Neuronal stem cell (in vitro differentiated cells): Measurements from ENCODE around the gene BTBD2.

Experiments
- DNase-seq: peaks from one replicate; pipeline ENCODE4 v3.0.0-alpha.2; 2013; ENCODE audit warnings: low spot score
- H2AFZ ChIP-seq: one replicate; pipeline ENCODE4 v1.6.1; 2013; ENCODE audit warnings: mild to moderate bottlenecking, low read length, inconsistent platforms
- H2AK5ac ChIP-seq: 2 replicates; pipeline ENCODE4 v1.6.1; 2013; ENCODE audit warnings: low read depth, mild to moderate bottlenecking, inconsistent platforms, low read length, moderate library complexity, mixed read lengths
- H2BK120ac ChIP-seq: 2 replicates; pipeline ENCODE4 v1.6.1; 2013; ENCODE audit warnings: low read depth, mild to moderate bottlenecking, inconsistent platforms, low read length, moderate library complexity, mixed read lengths
- H2BK12ac ChIP-seq: one replicate; pipeline ENCODE4 v1.6.1; 2013; ENCODE audit warnings: low read length, inconsistent platforms
- H2BK15ac ChIP-seq: 2 replicates; pipeline ENCODE4 v1.6.1; 2013; ENCODE audit warnings: mild to moderate bottlenecking, low read length, inconsistent platforms, mixed read lengths
- H2BK5ac ChIP-seq: one replicate; pipeline ENCODE4 v1.6.1; 2013; ENCODE audit warnings: inconsistent platforms, mild to moderate bottlenecking, low read length, moderate library complexity
- H3K14ac ChIP-seq: one replicate; pipeline ENCODE4 v1.6.1; 2013; ENCODE audit warnings: low read length, inconsistent platforms
- H3K18ac ChIP-seq: 2 replicates; pipeline ENCODE4 v1.6.1; 2013; ENCODE audit warnings: low read length, inconsistent platforms
- H3K23ac ChIP-seq: 2 replicates; pipeline ENCODE4 v1.6.1; 2013; ENCODE audit warnings: low read depth, mild to moderate bottlenecking, mixed read lengths, low read length, inconsistent platforms; ENCODE audit not compliant: poor library complexity
- H3K27ac ChIP-seq: replicated peaks from 3 replicates; pipeline ENCODE4 v1.5.1; 2013; ENCODE audit warnings: low read length, inconsistent platforms
- H3K27me3 ChIP-seq, 3 experiments: 2 replicates each; pipeline ENCODE4 v1.6.1; 2013; ENCODE audit warnings: low read length in 3 of 3, mild to moderate bottlenecking in 2 of 3, inconsistent platforms in 1 of 3, low read depth in 1 of 3, mixed read lengths in 1 of 3, moderate library complexity in 1 of 3; ENCODE audit not compliant: control insufficient read depth in 3 of 3, insufficient read depth in 3 of 3
- H3K36me3 ChIP-seq, 2 donors: replicated peaks in 1 of 2; 2 replicates each; pipeline ENCODE4 v1.6.1; 2013; ENCODE audit warnings: low read length in 2 of 2; ENCODE audit not compliant: control insufficient read depth in 2 of 2, insufficient read depth in 2 of 2
- H3K4ac ChIP-seq: 2 replicates; pipeline ENCODE4 v1.6.1; 2013; ENCODE audit warnings: inconsistent platforms, mild to moderate bottlenecking, low read length, moderate library complexity
- H3K4me1 ChIP-seq, 2 donors: 1 replicate in 1 of 2; 2 replicates in 1 of 2; pipeline ENCODE4 v1.6.1; 2013; ENCODE audit warnings: low read length in 2 of 2, low read depth in 1 of 2; ENCODE audit not compliant: control insufficient read depth in 2 of 2, insufficient read depth in 1 of 2
- H3K4me2 ChIP-seq: one replicate; pipeline ENCODE4 v1.6.1; 2013; ENCODE audit warnings: mild to moderate bottlenecking, low read length, inconsistent platforms; ENCODE audit not compliant: insufficient read depth, poor library complexity, severe bottlenecking
- H3K4me3 ChIP-seq, 2 donors: 2 replicates each; pipeline ENCODE4 v1.5.1; 2013; ENCODE audit warnings: low read length in 2 of 2, mild to moderate bottlenecking in 2 of 2, inconsistent platforms in 1 of 2, moderate library complexity in 1 of 2
- H3K79me1 ChIP-seq: one replicate; pipeline ENCODE4 v1.6.1; 2013; ENCODE audit warnings: low read depth, mild to moderate bottlenecking, inconsistent platforms, low read length, moderate library complexity
- H3K9ac ChIP-seq: one replicate; pipeline ENCODE4 v1.6.1; 2013; ENCODE audit warnings: mild to moderate bottlenecking, low read depth, low read length, inconsistent platforms; ENCODE audit not compliant: poor library complexity
- H3K9me3 ChIP-seq, 2 donors: replicated peaks in 1 of 2; 2 replicates each; pipeline versions ENCODE3 to v1.6.1; 2013; ENCODE audit warnings: low read length in 2 of 2, mild to moderate bottlenecking in 2 of 2, inconsistent platforms in 1 of 2, low read depth in 1 of 2, mixed read lengths in 1 of 2, moderate library complexity in 1 of 2; ENCODE audit not compliant: control insufficient read depth in 2 of 2, insufficient read depth in 1 of 2
- H4K8ac ChIP-seq: one replicate; pipeline ENCODE4 v1.6.1; 2013; ENCODE audit warnings: low read depth, mild to moderate bottlenecking, inconsistent platforms, low read length, moderate library complexity
- H4K91ac ChIP-seq: one replicate; pipeline ENCODE4 v1.6.1; 2013; ENCODE audit warnings: low read length, low read depth, mild to moderate bottlenecking, inconsistent platforms; ENCODE audit not compliant: poor library complexity
- WGBS, 2 donors: extraction: QIAGEN DNeasy Blood & Tissue Kit; methylation state at CpG; one replicate each; pipeline ENCODE4 v1.1.7; 2013; ENCODE audit warnings: missing lambda C conversion rate in 2 of 2, mixed read lengths in 1 of 2; ENCODE audit not compliant: insufficient read length in 2 of 2, insufficient replicate concordance in 1 of 2; ENCODE audit errors: extremely low coverage in 2 of 2; 5-methylcytosine and 5-hydroxymethylcytosine counted together

BTBD2 gene

GRCh38 chr19:1977120-1977519 is 38.4 kb downstream of the BTBD2 start:
- H4K91ac ChIP-seq, result no peak overlapping the region
- peak overlapping the region; percentile 91 for H3K23ac ChIP-seq
- H3K27ac ChIP-seq, result no peak overlapping the region
- peak overlapping the region; percentile 71 for H3K18ac ChIP-seq
- H3K79me1 ChIP-seq, result peaks cover 26% of the 10 kb centered on the region
- H3K9me3 ChIP-seq, result peaks cover 0 to 3% of the 10 kb centered on the region in 2 donors
- no peak overlapping the region for H2BK120ac ChIP-seq
- H2BK15ac ChIP-seq, result no peak overlapping the region
- no peak overlapping the region for H2BK12ac ChIP-seq
- H3K9ac ChIP-seq, result peak overlapping the region; percentile 12
- no peak overlapping the region for H3K4ac ChIP-seq
- H3K4me2 ChIP-seq, result no peak overlapping the region
- H3K4me3 ChIP-seq, result no peak overlapping the region
- peak overlapping the region; percentile 95 for H2AK5ac ChIP-seq
- H2AFZ ChIP-seq, result no peak overlapping the region
- no peaks in the 10 kb centered on the region for H3K27me3 ChIP-seq
- H2BK5ac ChIP-seq, result no peak overlapping the region
- no peak overlapping the region for H4K8ac ChIP-seq
- H3K36me3 ChIP-seq, result peaks cover 35 to 77% of the 10 kb centered on the region in 2 donors
- H3K14ac ChIP-seq, result peak overlapping the region; percentile 38
- H3K4me1 ChIP-seq, result peaks cover 0 to 2% of the 10 kb centered on the region in 2 donors
- no peak for DNase-seq
- no CpG with 5 or more reads among the region's 15 CpGs for WGBS, 2 donors

- Histone ChIP-seq H4K91ac (no peak overlapping the region), H3K4me3 (no peak overlapping the region), H3K36me3 (peaks cover 40 to 73% of the 10 kb centered on the region in 2 donors), H3K23ac (peak overlapping the region; percentile 96), H2BK120ac (no peak overlapping the region), H2BK15ac (no peak overlapping the region), H3K18ac (no peak overlapping the region), H3K9ac (peak overlapping the region; percentile 70), H3K27me3 (no peaks in the 10 kb centered on the region), H3K9me3 (peaks cover 0 to 6% of the 10 kb centered on the region in 2 donors), H2BK5ac (peak overlapping the region; percentile 39), H3K79me1 (peaks cover 41% of the 10 kb centered on the region), H2BK12ac (peak overlapping the region; percentile 73), H3K14ac (no peak overlapping the region), H3K4ac (no peak overlapping the region), H2AFZ (no peak overlapping the region), H3K4me1 (peaks cover 0 to 2% of the 10 kb centered on the region in 2 donors), H4K8ac (no peak overlapping the region), H2AK5ac (no peak overlapping the region), H3K27ac (no peak overlapping the region), H3K4me2 (no peak overlapping the region)
- WGBS, 2 donors, result no CpG with 5 or more reads among the region's 20 CpGs
- DNase-seq, result no peak
These were observed 40.4 kb downstream of the BTBD2 start for GRCh38 chr19:1975162-1975480.

GRCh38 chr19:1974381-1975161 is 40.9 kb downstream of the BTBD2 start:
- no peak overlapping the region for H3K14ac ChIP-seq
- WGBS, 2 donors, result no CpG with 5 or more reads among the region's 28 CpGs

GRCh38 chr19:1970806-1971502 is 44.6 kb downstream of the BTBD2 start:
- H3K4me2 ChIP-seq, result no peak overlapping the region
- H4K8ac ChIP-seq, result no peak overlapping the region
- no peaks in the 10 kb centered on the region for H3K27me3 ChIP-seq
- peaks cover 36 to 62% of the 10 kb centered on the region in 2 donors for H3K36me3 ChIP-seq
- no peak overlapping the region for H3K14ac ChIP-seq
- H3K9me3 ChIP-seq, result peaks cover 0 to 4% of the 10 kb centered on the region in 2 donors
- no CpG with 5 or more reads among the region's 27 CpGs for WGBS, 2 donors
- H3K9ac ChIP-seq, result peak overlapping the region; percentile 70
- no peak overlapping the region for H4K91ac ChIP-seq
- H3K27ac ChIP-seq, result no peak overlapping the region
- H3K4me3 ChIP-seq, result no peak overlapping the region
- H2AFZ ChIP-seq, result no peak overlapping the region
- DNase-seq, result no peak
- H3K79me1 ChIP-seq, result peaks cover 47% of the 10 kb centered on the region
- no peak overlapping the region for H2BK5ac ChIP-seq
- H3K18ac ChIP-seq, result no peak overlapping the region
- H3K4me1 ChIP-seq, result no peaks in the 10 kb centered on the region
- H3K23ac ChIP-seq, result peak overlapping the region; percentile 97
- no peak overlapping the region for H3K4ac ChIP-seq
- H2BK15ac ChIP-seq, result no peak overlapping the region
- no peak overlapping the region for H2BK120ac ChIP-seq
- H2BK12ac ChIP-seq, result no peak overlapping the region
- no peak overlapping the region for H2AK5ac ChIP-seq

More at GRCh38 chr19:1974381-1975161, 40.9 kb downstream of the BTBD2 start:
- Histone ChIP-seq H2BK15ac (no peak overlapping the region), H2AK5ac (no peak overlapping the region), H3K9me3 (peaks cover 0 to 6% of the 10 kb centered on the region in 2 donors), H4K91ac (no peak overlapping the region), H3K23ac (peak overlapping the region; percentile 96), H2BK12ac (no peak overlapping the region), H3K18ac (peak overlapping the region; percentile 13), H3K4me2 (no peak overlapping the region), H3K4ac (no peak overlapping the region), H3K9ac (peak overlapping the region; percentile 60), H3K36me3 (peaks cover 41 to 73% of the 10 kb centered on the region in 2 donors), H3K27me3 (no peaks in the 10 kb centered on the region), H2BK5ac (peak overlapping the region; percentile 39), H3K79me1 (peaks cover 44% of the 10 kb centered on the region), H2AFZ (no peak overlapping the region), H3K4me3 (no peak overlapping the region), H4K8ac (peak overlapping the region; percentile 43), H3K4me1 (peaks cover 0 to 2% of the 10 kb centered on the region in 2 donors), H2BK120ac (no peak overlapping the region), H3K27ac (no peak overlapping the region)
- DNase-seq, result no peak
